ENCODE measurements around the gene GPATCH1.

Gene GPATCH1

DNA sequence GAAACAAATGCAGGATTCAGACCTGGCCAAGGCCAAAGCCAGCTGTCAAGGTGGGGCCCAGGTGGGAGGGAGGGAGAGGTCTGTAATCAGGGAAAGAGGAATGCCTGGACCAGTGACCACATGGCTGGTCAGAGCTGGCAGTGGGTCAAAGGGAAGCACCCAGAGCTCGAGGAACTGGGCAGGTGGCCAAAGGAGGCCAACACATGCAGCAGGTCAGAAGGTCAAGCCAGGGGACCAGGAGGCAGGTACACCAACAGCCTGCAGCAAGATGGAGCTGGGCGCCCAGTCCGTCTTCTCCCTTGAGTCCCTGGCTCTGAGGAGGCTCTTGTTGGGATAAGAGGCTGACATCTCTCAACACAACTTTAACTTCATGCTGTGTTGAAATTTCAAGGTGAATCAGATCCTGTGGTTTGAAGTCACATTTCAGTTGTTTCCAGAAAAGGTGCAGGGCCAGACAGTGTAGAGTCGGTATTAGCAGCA, 17.1 kb downstream of the GPATCH1 start:
- DNase-seq = no peak
- Histone ChIP-seq H3K9me2 (replicated peaks; ENCODE audit: insufficient read depth, low read length) (no peaks in the 10 kb centered on the region), H3K79me2 (ENCODE audit: low read length) (no peaks in the 10 kb centered on the region), H3K9me3 (replicated peaks; ENCODE audit: insufficient read depth, low read length) (no peaks in the 10 kb centered on the region), H3F3A (ENCODE audit: insufficient read depth, low read length) (no peaks in the 10 kb centered on the region), H3K4me2 (ENCODE audit: low read depth, low read length) (no peak overlapping the region), H3K4me3 (ENCODE audit: low read length) (no peak overlapping the region), H3K4me1 (ENCODE audit: low read length) (no peaks in the 10 kb centered on the region), H3K36me3 (replicated peaks; ENCODE audit: insufficient read depth, low read length) (peaks cover 4% of the 10 kb centered on the region; the same call in 1 of the 2 replicates), H3K27me3 (replicated peaks; ENCODE audit: insufficient read depth, low read length) (no peaks in the 10 kb centered on the region), H3K9ac (ENCODE audit: low read length) (no peak overlapping the region), H4K20me1 (ENCODE audit: insufficient read depth, low read length) (no peaks in the 10 kb centered on the region), H2AFZ (ENCODE audit: low read length) (no peak overlapping the region), H3K27ac (ENCODE audit: low read length) (no peak overlapping the region)
- TF ChIP-seq, protein P1, sequence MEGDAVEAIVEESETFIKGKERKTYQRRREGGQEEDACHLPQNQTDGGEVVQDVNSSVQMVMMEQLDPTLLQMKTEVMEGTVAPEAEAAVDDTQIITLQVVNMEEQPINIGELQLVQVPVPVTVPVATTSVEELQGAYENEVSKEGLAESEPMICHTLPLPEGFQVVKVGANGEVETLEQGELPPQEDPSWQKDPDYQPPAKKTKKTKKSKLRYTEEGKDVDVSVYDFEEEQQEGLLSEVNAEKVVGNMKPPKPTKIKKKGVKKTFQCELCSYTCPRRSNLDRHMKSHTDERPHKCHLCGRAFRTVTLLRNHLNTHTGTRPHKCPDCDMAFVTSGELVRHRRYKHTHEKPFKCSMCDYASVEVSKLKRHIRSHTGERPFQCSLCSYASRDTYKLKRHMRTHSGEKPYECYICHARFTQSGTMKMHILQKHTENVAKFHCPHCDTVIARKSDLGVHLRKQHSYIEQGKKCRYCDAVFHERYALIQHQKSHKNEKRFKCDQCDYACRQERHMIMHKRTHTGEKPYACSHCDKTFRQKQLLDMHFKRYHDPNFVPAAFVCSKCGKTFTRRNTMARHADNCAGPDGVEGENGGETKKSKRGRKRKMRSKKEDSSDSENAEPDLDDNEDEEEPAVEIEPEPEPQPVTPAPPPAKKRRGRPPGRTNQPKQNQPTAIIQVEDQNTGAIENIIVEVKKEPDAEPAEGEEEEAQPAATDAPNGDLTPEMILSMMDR (IDR thresholded peaks at IDR 0.05; ENCODE audit: low read length) = no peak
- no peak for TF ChIP-seq EZH2 (optimal IDR thresholded peaks at IDR 0.05; ENCODE audit: low read depth, low read length)
- no peak for TF ChIP-seq EZH2phosphoT487 (IDR thresholded peaks at IDR 0.05; ENCODE audit: low read length)

DNA sequence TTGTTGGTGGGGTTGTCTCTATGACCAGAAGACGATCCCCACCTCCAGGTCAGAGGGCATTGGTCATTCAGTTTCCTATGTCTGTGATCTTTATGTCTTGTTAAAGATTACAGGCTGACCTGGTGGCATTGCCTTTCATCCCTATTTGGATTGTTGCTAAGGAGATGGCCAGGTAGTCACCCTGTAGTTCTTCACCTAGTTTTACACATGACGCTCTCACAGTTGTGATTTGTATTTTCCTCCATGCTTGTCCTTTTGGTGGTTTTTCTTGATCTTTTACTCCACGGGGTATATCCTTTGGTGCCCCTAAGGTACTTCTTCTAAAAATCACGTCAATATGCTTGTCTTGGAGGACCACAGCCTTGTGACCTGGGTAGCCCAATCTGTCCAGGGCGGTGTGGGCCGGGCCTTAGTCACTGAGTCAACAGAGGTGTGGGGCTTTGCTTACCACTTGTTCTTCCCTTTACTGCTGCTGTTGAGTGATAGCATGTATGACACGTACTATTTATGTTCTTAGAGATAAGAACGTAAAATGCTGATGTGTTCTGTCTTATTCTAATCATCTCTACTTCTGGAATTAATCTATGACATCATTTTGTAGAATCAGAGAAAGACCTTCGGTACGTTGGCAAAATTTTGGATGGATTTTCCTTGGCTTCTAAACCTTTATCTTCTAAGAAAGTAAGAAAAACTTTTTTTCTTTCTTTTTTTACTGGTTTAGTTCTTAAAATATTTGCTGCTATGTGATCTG, 20.1 kb downstream of the GPATCH1 start:
- no peak overlapping the region for H3K4me3 ChIP-seq (ENCODE audit: low read length)
- no peak overlapping the region for H3K9ac ChIP-seq (ENCODE audit: low read length)
- no peaks in the 10 kb centered on the region for H3K27me3 ChIP-seq (replicated peaks; ENCODE audit: insufficient read depth, low read length)
- no peak overlapping the region for H3K27ac ChIP-seq (ENCODE audit: low read length)
- no peak overlapping the region for H3K4me2 ChIP-seq (ENCODE audit: low read depth, low read length)
- TF ChIP-seq, protein P1 (IDR thresholded peaks at IDR 0.05; ENCODE audit: low read length) = no peak
- TF ChIP-seq EZH2phosphoT487 (IDR thresholded peaks at IDR 0.05; ENCODE audit: low read length) (no peak), EZH2 (optimal IDR thresholded peaks at IDR 0.05; ENCODE audit: low read depth, low read length) (no peak)
- H4K20me1 ChIP-seq (ENCODE audit: insufficient read depth, low read length) = no peaks in the 10 kb centered on the region
- no peaks in the 10 kb centered on the region for H3K79me2 ChIP-seq (ENCODE audit: low read length)
- no peaks in the 10 kb centered on the region for H3F3A ChIP-seq (ENCODE audit: insufficient read depth, low read length)
- no peaks in the 10 kb centered on the region for H3K9me3 ChIP-seq (replicated peaks; ENCODE audit: insufficient read depth, low read length)
- no peaks in the 10 kb centered on the region for H3K9me2 ChIP-seq (replicated peaks; ENCODE audit: insufficient read depth, low read length)
- H2AFZ ChIP-seq (ENCODE audit: low read length) = no peak overlapping the region
- no peak for DNase-seq
- H3K4me1 ChIP-seq (ENCODE audit: low read length) = no peaks in the 10 kb centered on the region
- H3K36me3 ChIP-seq (replicated peaks; ENCODE audit: insufficient read depth, low read length) = peaks cover 5% of the 10 kb centered on the region; the same call in 1 of the 2 replicates

DNA sequence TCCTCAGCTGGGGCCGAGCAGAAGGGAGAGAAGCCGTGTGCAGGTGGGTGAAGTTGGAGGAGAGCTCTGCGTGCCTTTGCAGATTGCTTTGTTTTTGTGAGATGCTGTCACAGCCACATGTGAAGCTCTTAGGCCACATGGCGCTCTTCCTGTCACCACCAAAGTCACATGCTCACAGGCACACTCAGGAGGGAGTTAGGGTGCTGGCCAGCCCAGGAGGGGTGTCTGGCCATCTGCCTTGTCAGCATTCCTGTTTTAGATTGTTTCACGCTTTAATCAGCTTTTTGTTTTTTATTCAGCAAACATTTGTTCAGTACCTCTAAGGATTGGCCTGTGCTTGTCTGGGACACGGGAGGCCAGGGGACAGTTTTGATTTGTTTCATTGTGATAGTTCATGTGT, 21.9 kb downstream of the GPATCH1 start:
- no peaks in the 10 kb centered on the region for H3F3A ChIP-seq (ENCODE audit: insufficient read depth, low read length)
- H3K4me2 ChIP-seq (ENCODE audit: low read depth, low read length) = no peak overlapping the region
- no peak overlapping the region for H2AFZ ChIP-seq (ENCODE audit: low read length)
- no peaks in the 10 kb centered on the region for H3K9me2 ChIP-seq (replicated peaks; ENCODE audit: insufficient read depth, low read length)
- H4K20me1 ChIP-seq (ENCODE audit: insufficient read depth, low read length) = no peaks in the 10 kb centered on the region
- H3K9ac ChIP-seq (ENCODE audit: low read length) = no peak overlapping the region
- no peaks in the 10 kb centered on the region for H3K79me2 ChIP-seq (ENCODE audit: low read length)
- H3K4me3 ChIP-seq (ENCODE audit: low read length) = no peak overlapping the region
- H3K27ac ChIP-seq (ENCODE audit: low read length) = no peak overlapping the region
- no peak for DNase-seq
- H3K27me3 ChIP-seq (replicated peaks; ENCODE audit: insufficient read depth, low read length) = no peaks in the 10 kb centered on the region
- no peaks in the 10 kb centered on the region for H3K9me3 ChIP-seq (replicated peaks; ENCODE audit: insufficient read depth, low read length)
- H3K4me1 ChIP-seq (ENCODE audit: low read length) = no peaks in the 10 kb centered on the region
- H3K36me3 ChIP-seq (replicated peaks; ENCODE audit: insufficient read depth, low read length) = peaks cover 5% of the 10 kb centered on the region; the same call in 1 of the 2 replicates
- TF ChIP-seq EZH2phosphoT487 (IDR thresholded peaks at IDR 0.05; ENCODE audit: low read length) = no peak
- no peak for TF ChIP-seq EZH2 (optimal IDR thresholded peaks at IDR 0.05; ENCODE audit: low read depth, low read length)
- TF ChIP-seq, protein P1 (IDR thresholded peaks at IDR 0.05; ENCODE audit: low read length) = no peak
